H1 (cell line): ENCODE measurements around the gene DDX19B. TPM values are rescaled to one million over a fixed set of nuclear protein-coding genes. Genes with fewer than 3 reads are reported as not detected.
"Not testable (repeated sequence)": the region's sequence is repeated elsewhere in the genome, so short reads cannot be mapped to it uniquely, and the experiment has no call there.

Source experiments
- CTCF ChIA-PET: fragments of 300-600 bp; sonication (Branson Sonifier 250); formaldehyde crosslinking; loops from one replicate; lab custom pipeline; 2021; ENCODE audit not compliant: partially characterized antibody; lab: Charles Lee
- POLR2A ChIA-PET: fragments of 300-600 bp; sonication (Branson Sonifier 250); formaldehyde crosslinking; loops from one replicate; lab custom pipeline; 2021; ENCODE audit warnings: inconsistent platforms; ENCODE audit not compliant: partially characterized antibody; lab: Charles Lee
- DNase-seq, 2 experiments: peaks; one replicate each; pipeline versions ENCODE4 v3.0.0 to v3.0.0-alpha.2; 2010 to 2022; ENCODE audit warnings: low spot score in 2 of 2, low read depth in 1 of 2, mixed read lengths in 1 of 2
- FAIRE-seq: peaks from 2 replicates; lab custom pipeline; 2011; peaks lifted over from hg19 to GRCh38; lab: Jason Lieb, UNC
- H2AFZ ChIP-seq: 2 replicates; pipeline ENCODE4 v1.8.1; 2012; ENCODE audit warnings: low read length, inconsistent platforms
- H2AK5ac ChIP-seq: 2 replicates; pipeline ENCODE4 v1.6.1; 2013; ENCODE audit warnings: low read depth, low read length
- H2BK120ac ChIP-seq: replicated peaks from 2 replicates; pipeline ENCODE3; 2013; ENCODE audit warnings: low read depth, low read length, inconsistent platforms
- H2BK12ac ChIP-seq: 2 replicates; pipeline ENCODE4 v1.6.1; 2013; ENCODE audit warnings: low read depth, low read length
- H2BK15ac ChIP-seq: 2 replicates; pipeline ENCODE4 v1.6.1; 2013; ENCODE audit warnings: low read length
- H2BK20ac ChIP-seq: 2 replicates; pipeline ENCODE4 v1.6.1; 2013; ENCODE audit warnings: low read length
- H2BK5ac ChIP-seq: 2 replicates; pipeline ENCODE4 v1.6.1; 2013; ENCODE audit warnings: low read depth, low read length
- H3K14ac ChIP-seq: 2 replicates; pipeline ENCODE4 v1.6.1; 2013; ENCODE audit warnings: inconsistent platforms; ENCODE audit not compliant: insufficient read length
- H3K18ac ChIP-seq: 2 replicates; pipeline ENCODE4 v1.6.1; 2013; ENCODE audit warnings: low read length; ENCODE audit errors: extremely low read depth
- H3K23ac ChIP-seq: 2 replicates; pipeline ENCODE4 v1.6.1; 2013; ENCODE audit warnings: inconsistent platforms; ENCODE audit not compliant: insufficient read length
- H3K23me2 ChIP-seq: 2 replicates; pipeline ENCODE4 v1.6.1; 2013; ENCODE audit warnings: low read depth, low read length
- H3K27ac ChIP-seq: 2 replicates; pipeline ENCODE4 v1.6.1; 2011; ENCODE audit warnings: low read depth, low read length, inconsistent platforms
- H3K27me3 ChIP-seq, 4 experiments: replicated peaks in 1 of 4; 1 replicate in 1 of 4; 2 replicates in 3 of 4; pipeline versions ENCODE4 v1.6.1 to v1.8.1; 2011 to 2013; ENCODE audit warnings: low read length in 3 of 4, mild to moderate bottlenecking in 3 of 4, inconsistent platforms in 2 of 4, mixed read lengths in 2 of 4, moderate library complexity in 1 of 4; ENCODE audit not compliant: control insufficient read depth in 3 of 4, insufficient read depth in 3 of 4; ENCODE audit errors: extremely low read depth in 1 of 4
- H3K36me3 ChIP-seq, 4 experiments: 2 replicates each; pipeline versions ENCODE4 v1.6.1 to v1.8.1; 2011 to 2013; ENCODE audit warnings: mild to moderate bottlenecking in 4 of 4, low read length in 3 of 4, moderate library complexity in 2 of 4, control low read depth in 1 of 4, inconsistent platforms in 1 of 4; ENCODE audit not compliant: insufficient read depth in 4 of 4, control insufficient read depth in 2 of 4
- H3K4ac ChIP-seq: replicated peaks from 2 replicates; pipeline ENCODE3; 2013; ENCODE audit warnings: low read length, low read depth, mixed read lengths, inconsistent platforms; ENCODE audit not compliant: insufficient read length
- H3K4me1 ChIP-seq, 4 experiments: replicated peaks in 1 of 4; 1 replicate in 1 of 4; 2 replicates in 3 of 4; pipeline versions ENCODE4 v1.6.1 to v1.8.1; 2011 to 2013; ENCODE audit warnings: low read length in 3 of 4, inconsistent platforms in 2 of 4, mixed read lengths in 1 of 4; ENCODE audit not compliant: insufficient read depth in 4 of 4, control insufficient read depth in 3 of 4
- H3K4me2 ChIP-seq, 2 experiments: 2 replicates each; pipeline versions ENCODE4 v1.6.1 to v1.8.1; 2011 to 2013; ENCODE audit warnings: low read depth in 2 of 2, low read length in 2 of 2, control low read depth in 1 of 2, inconsistent platforms in 1 of 2, mild to moderate bottlenecking in 1 of 2; ENCODE audit not compliant: insufficient read depth in 1 of 2
- H3K4me3 ChIP-seq, 4 experiments: fragments of 200-600, 300-600 bp in 1 of 4; sonication (generic), shearing (Covaris generic), sonication (Bioruptor Twin) in 1 of 4; 2 replicates each; pipeline versions ENCODE4 v1.5.1 to v1.8.1; 2011 to 2016; ENCODE audit warnings: low read length in 4 of 4, low read depth in 3 of 4, control low read depth in 2 of 4, inconsistent platforms in 2 of 4, mild to moderate bottlenecking in 2 of 4, mixed read lengths in 1 of 4, moderate library complexity in 1 of 4; ENCODE audit not compliant: insufficient read depth in 2 of 4; ENCODE audit errors: extremely low read depth in 1 of 4
- H3K56ac ChIP-seq: replicated peaks from 2 replicates; pipeline ENCODE3; 2013; ENCODE audit warnings: low read depth, mild to moderate bottlenecking, mixed read lengths, low read length, inconsistent platforms; ENCODE audit not compliant: insufficient read length
- H3K79me1 ChIP-seq: 2 replicates; pipeline ENCODE4 v1.6.1; 2013; ENCODE audit warnings: low read depth, low read length, control low read depth
- H3K79me2 ChIP-seq, 2 experiments: 2 replicates each; pipeline versions ENCODE4 v1.6.1 to v1.8.1; 2012 to 2013; ENCODE audit warnings: low read length in 2 of 2, mild to moderate bottlenecking in 2 of 2, inconsistent platforms in 1 of 2; ENCODE audit not compliant: insufficient read depth in 2 of 2, control insufficient read depth in 1 of 2
- H3K9ac ChIP-seq, 4 experiments: replicated peaks in 1 of 4; 1 replicate in 1 of 4; 2 replicates in 3 of 4; pipeline versions ENCODE4 v1.6.1 to v1.8.1; 2011 to 2013; ENCODE audit warnings: low read depth in 3 of 4, low read length in 3 of 4, control low read depth in 2 of 4, mild to moderate bottlenecking in 2 of 4, moderate library complexity in 2 of 4, inconsistent platforms in 1 of 4; ENCODE audit errors: extremely low read depth in 1 of 4
- H3K9me3 ChIP-seq, 2 experiments: 2 replicates each; pipeline versions ENCODE4 v1.6.1 to v1.8.1; 2012 to 2013; ENCODE audit warnings: mild to moderate bottlenecking in 2 of 2, moderate library complexity in 2 of 2, control low read depth in 1 of 2, inconsistent platforms in 1 of 2, low read depth in 1 of 2, low read length in 1 of 2, mixed read lengths in 1 of 2; ENCODE audit not compliant: insufficient read depth in 2 of 2
- H4K20me1 ChIP-seq, 2 experiments: replicated peaks in 1 of 2; 2 replicates each; pipeline versions ENCODE3 to v1.8.1; 2011 to 2013; ENCODE audit warnings: inconsistent platforms in 2 of 2, low read length in 2 of 2, mild to moderate bottlenecking in 1 of 2; ENCODE audit not compliant: insufficient read depth in 2 of 2, control insufficient read depth in 1 of 2
- H4K5ac ChIP-seq: 2 replicates; pipeline ENCODE4 v1.6.1; 2013; ENCODE audit warnings: low read length, low read depth, mixed read lengths, inconsistent platforms; ENCODE audit not compliant: insufficient read length
- H4K8ac ChIP-seq: 2 replicates; pipeline ENCODE4 v1.8.0; 2013; ENCODE audit warnings: mild to moderate bottlenecking, moderate library complexity, low read length, inconsistent platforms; ENCODE audit not compliant: insufficient read depth; ENCODE audit errors: extremely low read depth
- H4K91ac ChIP-seq: replicated peaks from 2 replicates; pipeline ENCODE3; 2013; ENCODE audit warnings: low read length, mixed read lengths, inconsistent platforms; ENCODE audit not compliant: insufficient read length
- POLR2A ChIP-seq, 2 experiments: IDR thresholded peaks; 1 replicate in 1 of 2; 2 replicates in 1 of 2; pipeline ENCODE4 v1.6.1; 2011; ENCODE audit warnings: low read depth in 2 of 2, low read length in 2 of 2, mild to moderate bottlenecking in 2 of 2; ENCODE audit errors: control extremely low read depth in 1 of 2
- POLR2AphosphoS5 ChIP-seq: IDR thresholded peaks from 2 replicates; pipeline ENCODE4 v1.6.1; 2011; ENCODE audit warnings: low read depth, low read length
- WGBS, 2 experiments: shearing (Covaris generic) in 1 of 2; methylation state at CpG; one replicate each; pipeline versions ENCODE4 v1.1.6 to v1.1.7; 2013 to 2015; ENCODE audit warnings: low lambda C conversion rate in 2 of 2, mixed read lengths in 2 of 2, inconsistent platforms in 1 of 2, low coverage in 1 of 2, missing lambda C conversion rate in 1 of 2; ENCODE audit not compliant: insufficient replicate concordance in 2 of 2, insufficient coverage in 1 of 2, insufficient read length in 1 of 2; ENCODE audit errors: extremely low coverage in 1 of 2, missing lambda C conversion rate in 1 of 2; 5-methylcytosine and 5-hydroxymethylcytosine counted together
- polyA plus RNA-seq, 7 experiments: library from polyadenylated mRNA; depleted of rRNA in 3 of 7; stranded (reverse) in 5 of 7; unstranded in 2 of 7; fragments of >200 nt in 5 of 7; fragments of 200-250 nt in 2 of 7; gene quantifications; 1 replicate in 5 of 7; 2 replicates in 1 of 7; 4 replicates in 1 of 7; pipeline versions ENCODE4 v1.2.1 to v1.2.3, GENCODE V29; 2011 to 2013; ENCODE audit warnings: missing spikeins in 2 of 7, mixed read lengths in 2 of 7
- total RNA-seq: library from RNA; stranded (reverse); fragmentation: NEBNext Ultra II Directional; extraction: Animal tissue kit (Norgen Biotek cat#: 25700); gene quantifications from 2 replicates; pipeline ENCODE4 v1.2.1, GENCODE V29; 2021

The DDX19B gene
- total and polyA plus RNA-seq, 2 of the 8 experiments (the other 6 are each of a cell fraction or from before 2014, with no cell fraction given): 40.5 to 42.7 TPM

DNA sequence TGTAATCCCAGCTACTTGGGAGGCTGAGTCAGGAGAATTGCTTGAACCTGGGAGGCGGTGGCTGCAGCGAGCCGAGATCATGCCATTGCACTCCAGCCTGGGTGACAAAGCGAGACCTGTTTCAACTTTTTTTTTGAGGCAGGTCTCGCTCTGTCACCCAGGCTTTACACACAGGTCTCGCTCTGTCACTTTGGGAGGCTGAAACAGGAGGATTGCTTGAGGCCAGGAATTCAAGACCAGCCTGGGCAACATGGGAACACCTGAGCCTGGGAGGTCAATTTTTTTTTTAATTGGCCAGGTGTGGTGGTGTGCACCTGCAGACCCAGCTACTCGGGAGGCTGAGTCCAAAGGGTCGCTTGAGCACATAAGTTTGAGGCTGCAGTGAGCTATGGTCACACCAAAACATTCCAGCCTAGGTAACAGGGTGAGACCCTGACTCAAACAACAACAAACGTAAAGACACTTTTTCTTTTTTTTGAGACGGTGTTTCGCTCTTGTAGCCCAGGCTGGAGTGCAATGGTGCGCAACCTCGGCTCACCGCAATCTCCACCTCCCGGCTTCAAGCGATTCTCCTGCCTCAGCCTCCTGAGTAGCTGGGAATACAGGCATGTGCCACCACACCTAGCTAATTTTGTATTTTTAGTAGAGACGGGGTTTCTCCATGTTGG, 11.5 kb upstream of the DDX19B start:
- Histone ChIP-seq H3K79me1 (0 out of 2 replicates have a peak, but pooled peaks cover 12% of the 10 kb centered on the region), H3K4me2 (peak overlapping the region; percentile 62 to 71), H3K79me2 (peaks cover 16 to 59% of the 10 kb centered on the region in 2 experiments), H3K36me3 (peaks cover 14 to 41% (median 27%) of the 10 kb centered on the region in 4 experiments), H4K20me1 (peaks cover 2 to 11% of the 10 kb centered on the region in 2 experiments), H3K4me3 (peak overlapping the region in 3 of 4 experiments; percentile 84 to 95 (median 88); a peak in 6 of 8 replicates)
- H2BK120ac ChIP-seq, H3K23ac ChIP-seq, H2BK20ac ChIP-seq, H3K9ac ChIP-seq, H3K14ac ChIP-seq, H2AK5ac ChIP-seq, H3K18ac ChIP-seq, H4K91ac ChIP-seq, H3K27ac ChIP-seq, H2BK12ac ChIP-seq, DNase-seq, H3K56ac ChIP-seq, H2AFZ ChIP-seq, FAIRE-seq, H3K27me3 ChIP-seq, H3K9me3 ChIP-seq, H3K4me1 ChIP-seq, H3K23me2 ChIP-seq, H4K5ac ChIP-seq, H2BK15ac ChIP-seq, H3K4ac ChIP-seq, H2BK5ac ChIP-seq, H4K8ac ChIP-seq: not testable (repeated sequence)
- TF ChIP-seq POLR2A (IDR thresholded peaks at IDR 0.05; ENCODE audit: control extremely low read depth in 1 of 2, low read depth in 2 of 2, low read length in 2 of 2) (peak in 1 of 2 experiments; percentile 67; a peak in 2 of 3 replicates), POLR2AphosphoS5 (0 out of 2 replicates have a peak, but pooled peaks have one; percentile 27)
- POLR2A ChIA-PET: interaction anchor here (0.7 to 24.1 kb wide), 16 partner anchors 8 to 166 kb away, joined by 3 to 414 read pairs (median 6); partner anchors contain the start of genes DDX19A, DDX19B, EXOSC6 and FCSK
- CTCF ChIA-PET: interaction anchor here (0.7 to 5.5 kb wide), 4 partner anchors 20 to 178 kb away, joined by 3 to 24 read pairs (median 13); partner anchors contain the start of gene EXOSC6
- WGBS, 2 experiments: 93% methylated on average over 17 of the region's 17 CpGs; no CpG with 5 or more reads in 1 of the 2 experiments
